ENCODE measurements around the gene TNN.

Gene TNN

DNA sequence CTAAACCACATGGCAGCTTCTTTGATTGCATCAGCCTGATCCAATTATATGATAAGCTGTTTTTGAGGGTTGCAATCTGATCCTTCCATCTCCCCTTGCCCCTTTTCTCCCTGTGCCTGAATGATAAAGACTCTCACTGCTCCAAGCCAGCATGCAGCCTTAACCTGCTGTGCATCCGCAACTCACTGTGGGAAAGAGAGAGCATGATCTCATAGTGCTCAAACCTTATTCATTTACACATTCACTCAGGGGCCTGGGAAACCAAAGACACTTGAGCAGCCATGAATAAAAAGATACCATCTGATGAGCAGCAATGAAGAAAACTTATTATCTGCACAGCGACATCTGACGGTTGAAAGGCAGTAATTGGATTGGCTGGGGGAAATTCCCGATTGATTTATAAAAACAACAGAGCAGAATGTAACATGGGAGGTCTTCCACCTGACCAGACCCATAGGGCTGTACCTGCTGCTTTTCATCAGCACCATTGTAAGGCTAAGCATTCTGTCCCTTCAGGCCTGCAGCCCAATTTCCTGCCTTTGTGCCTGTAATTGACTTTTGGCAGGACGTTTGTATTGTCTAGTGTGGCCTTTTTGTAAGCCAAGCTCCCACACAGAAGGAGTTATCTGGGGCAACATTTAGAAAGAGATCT is 62.5 kb downstream of the TNN start:
- TF ChIP-seq, protein P1, sequence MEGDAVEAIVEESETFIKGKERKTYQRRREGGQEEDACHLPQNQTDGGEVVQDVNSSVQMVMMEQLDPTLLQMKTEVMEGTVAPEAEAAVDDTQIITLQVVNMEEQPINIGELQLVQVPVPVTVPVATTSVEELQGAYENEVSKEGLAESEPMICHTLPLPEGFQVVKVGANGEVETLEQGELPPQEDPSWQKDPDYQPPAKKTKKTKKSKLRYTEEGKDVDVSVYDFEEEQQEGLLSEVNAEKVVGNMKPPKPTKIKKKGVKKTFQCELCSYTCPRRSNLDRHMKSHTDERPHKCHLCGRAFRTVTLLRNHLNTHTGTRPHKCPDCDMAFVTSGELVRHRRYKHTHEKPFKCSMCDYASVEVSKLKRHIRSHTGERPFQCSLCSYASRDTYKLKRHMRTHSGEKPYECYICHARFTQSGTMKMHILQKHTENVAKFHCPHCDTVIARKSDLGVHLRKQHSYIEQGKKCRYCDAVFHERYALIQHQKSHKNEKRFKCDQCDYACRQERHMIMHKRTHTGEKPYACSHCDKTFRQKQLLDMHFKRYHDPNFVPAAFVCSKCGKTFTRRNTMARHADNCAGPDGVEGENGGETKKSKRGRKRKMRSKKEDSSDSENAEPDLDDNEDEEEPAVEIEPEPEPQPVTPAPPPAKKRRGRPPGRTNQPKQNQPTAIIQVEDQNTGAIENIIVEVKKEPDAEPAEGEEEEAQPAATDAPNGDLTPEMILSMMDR (IDR thresholded peaks at IDR 0.05; ENCODE audit: low read depth, low read length) = no peak
- in situ Hi-C loops (cut with HindIII; ENCODE audit: low sequenced_read_pairs) = no loop called here
- no peak for DNase-seq (ENCODE audit: low read depth, low spot score)
- no peak overlapping the region for H3K4me3 ChIP-seq (ENCODE audit: low read depth, low read length)

DNA sequence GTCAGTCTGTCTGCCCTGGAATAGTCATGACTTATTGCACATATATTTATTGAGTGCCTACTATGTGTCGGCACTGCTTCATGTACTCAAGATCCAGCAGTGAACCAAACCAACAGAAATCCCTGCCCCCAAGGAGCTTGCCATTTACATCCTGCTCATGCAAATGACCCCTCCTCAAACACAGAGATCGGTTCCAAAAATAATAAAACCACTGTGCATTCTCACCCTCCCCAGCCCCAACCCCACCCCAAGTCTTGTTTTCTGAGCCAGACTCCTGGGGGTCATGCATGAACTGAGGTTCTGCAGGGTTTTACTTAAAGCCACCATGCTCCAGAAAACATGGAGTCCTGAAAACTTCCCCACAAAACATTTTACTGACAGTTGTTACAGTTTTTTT is 63.0 kb downstream of the TNN start:
- no peak overlapping the region for H3K4me3 ChIP-seq (ENCODE audit: low read depth, low read length)
- in situ Hi-C loops (cut with HindIII; ENCODE audit: low sequenced_read_pairs) = no loop called here
- no peak for DNase-seq (ENCODE audit: low read depth, low spot score)
- TF ChIP-seq, protein P1 (IDR thresholded peaks at IDR 0.05; ENCODE audit: low read depth, low read length) = no peak

DNA sequence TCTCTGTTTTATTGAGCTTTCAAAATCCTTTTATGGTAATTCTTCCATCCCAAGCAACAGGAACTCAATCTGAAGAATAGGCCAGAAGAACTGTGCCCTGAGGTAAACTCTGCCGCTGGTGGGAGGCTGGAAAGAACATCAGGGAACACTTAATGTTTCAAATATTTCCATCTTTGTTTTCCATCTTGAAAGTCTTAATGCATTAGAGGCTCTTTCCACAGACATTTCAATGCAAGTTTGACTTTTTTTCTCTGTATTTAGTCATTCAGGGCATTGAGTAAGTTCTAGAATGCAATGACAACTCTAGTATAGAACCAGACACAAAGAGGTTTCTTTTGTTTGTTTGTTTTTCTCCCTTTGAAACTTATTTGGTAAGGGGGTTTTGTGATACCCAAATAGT is 63.5 kb downstream of the TNN start:
- H3K4me3 ChIP-seq (ENCODE audit: low read depth, low read length) = no peak overlapping the region
- in situ Hi-C loops (cut with HindIII; ENCODE audit: low sequenced_read_pairs) = no loop called here
- TF ChIP-seq, protein P1 (IDR thresholded peaks at IDR 0.05; ENCODE audit: low read depth, low read length) = no peak
- no peak for DNase-seq (ENCODE audit: low read depth, low spot score)

DNA sequence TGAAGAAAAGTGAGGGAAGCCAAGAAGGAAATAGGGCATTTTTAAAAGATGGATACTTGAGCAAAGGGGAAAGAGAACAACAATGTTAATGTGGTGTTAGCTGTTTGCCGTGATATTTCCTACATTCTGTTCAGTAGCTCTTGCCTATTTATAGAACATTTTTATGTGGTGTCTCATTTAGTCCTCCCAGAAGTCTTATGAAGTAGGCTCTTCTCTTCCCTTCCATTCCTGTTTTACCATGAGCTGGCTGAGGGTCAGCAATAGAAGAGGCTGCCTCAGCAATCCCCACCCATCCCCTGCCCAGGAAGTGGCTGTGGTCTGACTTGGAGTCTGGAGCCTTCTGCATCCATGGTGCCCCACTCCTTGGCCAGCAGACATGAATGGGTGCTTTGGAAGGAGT is 64.8 kb downstream of the TNN start:
- TF ChIP-seq, protein P1 (IDR thresholded peaks at IDR 0.05; ENCODE audit: low read depth, low read length) = no peak
- H3K4me3 ChIP-seq (ENCODE audit: low read depth, low read length) = no peak overlapping the region
- in situ Hi-C loops (cut with HindIII; ENCODE audit: low sequenced_read_pairs) = no loop called here
- DNase-seq (ENCODE audit: low read depth, low spot score) = peak; percentile 12

DNA sequence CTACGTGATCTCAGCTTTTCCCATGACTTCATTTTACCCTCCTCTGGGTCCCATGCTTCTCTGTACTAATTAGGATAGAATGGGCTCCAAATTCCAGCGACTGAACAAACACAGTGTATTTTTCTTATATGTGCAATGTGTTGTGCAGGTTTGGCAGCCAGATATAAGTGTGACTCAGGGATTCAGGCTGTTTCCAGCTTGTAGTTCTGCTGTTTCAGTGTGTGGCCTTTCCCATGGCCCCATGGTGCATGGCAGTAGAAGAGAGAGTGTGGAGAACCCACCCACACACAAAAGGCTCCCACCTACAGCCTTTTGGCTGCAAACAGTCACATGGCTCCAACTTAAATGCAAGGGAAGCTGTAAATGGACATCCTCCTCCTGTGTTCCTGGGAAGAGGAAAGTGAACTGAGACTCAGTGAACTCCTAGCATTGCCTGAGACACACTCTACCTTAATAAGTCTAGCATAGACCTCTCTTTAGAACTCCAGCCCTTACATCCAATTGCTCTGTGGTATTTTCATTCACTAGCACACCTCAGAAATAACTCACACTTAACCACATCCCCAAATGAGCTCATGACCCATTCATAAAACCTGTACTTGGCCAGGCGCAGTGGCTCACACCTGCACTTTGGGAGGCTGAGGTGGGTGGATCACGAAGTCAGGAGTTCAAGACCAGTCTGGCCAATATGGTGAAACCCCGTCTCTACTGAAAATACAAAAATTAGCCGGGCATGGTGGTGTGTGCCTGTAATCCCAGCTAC is 66.2 kb downstream of the TNN start:
- DNase-seq (ENCODE audit: low read depth, low spot score) = no peak
- in situ Hi-C loops (cut with HindIII; ENCODE audit: low sequenced_read_pairs) = no loop called here
- TF ChIP-seq, protein P1 (IDR thresholded peaks at IDR 0.05; ENCODE audit: low read depth, low read length) = no peak
- H3K4me3 ChIP-seq (ENCODE audit: low read depth, low read length) = no peak overlapping the region

DNA sequence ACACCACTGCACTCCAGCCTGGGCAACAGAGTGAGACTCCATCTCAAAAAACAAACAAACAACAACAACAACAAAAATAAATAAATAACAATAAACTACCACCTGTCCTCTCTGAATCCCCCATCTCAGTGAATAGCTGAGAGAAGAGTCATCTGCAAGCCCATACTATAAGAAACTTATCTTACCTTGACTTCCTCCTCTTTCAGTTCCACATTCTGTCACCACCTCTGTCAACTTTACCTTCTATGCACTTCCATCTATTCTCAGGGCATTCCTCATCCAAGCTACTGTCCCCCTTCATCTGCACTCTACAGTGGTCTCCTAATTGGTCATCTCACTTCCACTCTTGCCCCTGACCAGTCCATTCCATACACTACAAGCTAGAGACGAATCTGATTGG is 66.9 kb downstream of the TNN start:
- H3K4me3 ChIP-seq (ENCODE audit: low read depth, low read length) = no peak overlapping the region
- no peak for DNase-seq (ENCODE audit: low read depth, low spot score)
- TF ChIP-seq, protein P1 (IDR thresholded peaks at IDR 0.05; ENCODE audit: low read depth, low read length) = no peak
- in situ Hi-C loops (cut with HindIII; ENCODE audit: low sequenced_read_pairs) = no loop called here
